Kidney (tissue), 14 donors: Measurements from ENCODE around the gene SMIM12. TPM values are rescaled to one million over a fixed set of nuclear protein-coding genes. Genes with fewer than 3 reads are reported as not detected.
A peak's percentile ranks its signal among the peaks of the same experiment; 100 is the strongest.

Source experiments
- DNase-seq, 5 donors: peaks; one replicate each; pipeline ENCODE4 v3.0.0-alpha.2; 2013 to 2020
- FAIRE-seq: peaks from 2 replicates; lab custom pipeline; 2012; peaks lifted over from hg19 to GRCh38; lab: Jason Lieb, UNC
- H3K27ac ChIP-seq, 2 donors: one replicate each; pipeline ENCODE4 v1.7.0; 2013; ENCODE audit warnings: low read depth in 2 of 2, low read length in 2 of 2, inconsistent platforms in 1 of 2
- H3K27me3 ChIP-seq: one replicate; pipeline ENCODE4 v1.7.1; 2013; ENCODE audit warnings: low read length, inconsistent platforms; ENCODE audit not compliant: control insufficient read depth, insufficient read depth
- H3K36me3 ChIP-seq, 3 donors: one replicate each; pipeline versions ENCODE4 v1.7.0 to v1.7.1; 2013; ENCODE audit warnings: low read length in 3 of 3, control low read depth in 1 of 3, inconsistent platforms in 1 of 3; ENCODE audit not compliant: insufficient read depth in 3 of 3, control insufficient read depth in 2 of 3
- H3K4me1 ChIP-seq, 3 donors: one replicate each; pipeline versions ENCODE4 v1.7.0 to v1.7.1; 2013; ENCODE audit warnings: low read length in 3 of 3, inconsistent platforms in 1 of 3, low read depth in 1 of 3; ENCODE audit not compliant: control insufficient read depth in 2 of 3, insufficient read depth in 2 of 3
- H3K4me3 ChIP-seq, 3 donors: one replicate each; pipeline versions ENCODE4 v1.7.0 to v1.8.1; 2013; ENCODE audit warnings: low read length in 3 of 3, control low read depth in 1 of 3, inconsistent platforms in 1 of 3
- H3K9ac ChIP-seq, 3 donors: one replicate each; pipeline versions ENCODE4 v1.7.0 to v1.7.1; 2013; ENCODE audit warnings: low read length in 3 of 3, control low read depth in 1 of 3, inconsistent platforms in 1 of 3
- H3K9me3 ChIP-seq, 3 donors: one replicate each; pipeline versions ENCODE4 v1.7.0 to v1.7.1; 2013; ENCODE audit warnings: low read length in 3 of 3, control low read depth in 1 of 3, inconsistent platforms in 1 of 3; ENCODE audit not compliant: control insufficient read depth in 2 of 3, insufficient read depth in 1 of 3
- CTCF ChIP-seq: IDR thresholded peaks from 3 replicates; pipeline ENCODE4 v1.5.1; 2012; ENCODE audit warnings: mild to moderate bottlenecking, moderate library complexity, borderline replicate concordance; ENCODE audit not compliant: insufficient read depth; ENCODE audit errors: extremely low read depth
- intact Hi-C: fragments of 100-400 bp; cut with DNase I; formaldehyde crosslinking; loops from one replicate; pipeline ENCODE4 v1.11.1; 2022
- polyA plus RNA-seq: library from polyadenylated mRNA; stranded (reverse); fragments of 350-450 nt; fragmentation: Illumina TruSeq; extraction: RNeasy Lipid Tissue Mini Kit (QIAGEN cat#74804); gene quantifications from one replicate; pipeline ENCODE4 v1.2.3, GENCODE V29; 2014; ENCODE audit warnings: low read depth, low replicate concordance; ENCODE audit not compliant: insufficient read depth
- total RNA-seq: library from RNA; stranded (reverse); fragmentation: NEBNext Ultra II Directional; extraction: Animal tissue kit (Norgen Biotek cat#: 25700); gene quantifications from one replicate; pipeline ENCODE4 v1.2.1, GENCODE V29; 2021
- donor health status: control.
- donor health status: control.
- donor health status: control.
- donor health status: control.
- donor health status: control.
- donor health status: DM: yes; HTN: yes; CAD: no.
- donor health status: Normal renal cell carcinoma (clear cell type).

The SMIM12 gene
- total and polyA plus RNA-seq, 2 donors from 2014 or later: 49.2 to 85.9 TPM

- intact Hi-C loops: loop anchor here (10.0 kb wide), 1 partner anchor 51 kb away; the partner anchor contains the start of gene GJA4
- no peaks in the 10 kb centered on the region for H3K36me3 ChIP-seq
- H3K27ac ChIP-seq: peak overlapping the region in 1 of 2 donors; percentile 35
- no peak for FAIRE-seq
- DNase-seq: no peak
- no peaks in the 10 kb centered on the region for H3K27me3 ChIP-seq
- no peaks in the 10 kb centered on the region for H3K9me3 ChIP-seq
- no peak for TF ChIP-seq CTCF
- H3K4me3 ChIP-seq: no peak overlapping the region
- H3K4me1 ChIP-seq: peaks cover 0 to 11% (median 11%) of the 10 kb centered on the region in 3 donors
- no peak overlapping the region for H3K9ac ChIP-seq
Observed at GRCh38 chr1:34845131-34845901, 14.2 kb downstream of the SMIM12 start.

- no peaks in the 10 kb centered on the region for H3K36me3 ChIP-seq
- H3K27me3 ChIP-seq: no peaks in the 10 kb centered on the region
- no peaks in the 10 kb centered on the region for H3K9me3 ChIP-seq
- H3K9ac ChIP-seq: no peak overlapping the region
- TF ChIP-seq CTCF: no peak
- FAIRE-seq (no peak), DNase-seq (peak in 1 of 5 donors; percentile 29)
- H3K27ac ChIP-seq: no peak overlapping the region
- H3K4me1 ChIP-seq: peaks cover 0 to 14% (median 10%) of the 10 kb centered on the region in 3 donors
- intact Hi-C loops: loop anchor here (10.0 kb wide), 1 partner anchor 49 kb away; the partner anchor contains the start of gene GJA4
- no peak overlapping the region for H3K4me3 ChIP-seq
Observed at GRCh38 chr1:34844252-34844634, 15.3 kb downstream of the SMIM12 start.

- H3K4me1 ChIP-seq: peaks cover 0 to 14% (median 10%) of the 10 kb centered on the region in 3 donors
- no peaks in the 10 kb centered on the region for H3K27me3 ChIP-seq
- no peak for TF ChIP-seq CTCF
- intact Hi-C loops: loop anchor here (10.0 kb wide), 1 partner anchor 49 kb away; the partner anchor contains the start of gene GJA4
- H3K4me3 ChIP-seq: no peak overlapping the region
- FAIRE-seq (no peak), DNase-seq (peak in 1 of 5 donors; percentile 2)
- no peak overlapping the region for H3K9ac ChIP-seq
- H3K27ac ChIP-seq: peak overlapping the region; percentile 32 to 70
- H3K9me3 ChIP-seq: no peaks in the 10 kb centered on the region
- H3K36me3 ChIP-seq: no peaks in the 10 kb centered on the region
Observed at GRCh38 chr1:34843392-34844251, 15.9 kb downstream of the SMIM12 start.
